Limb (tissue), 2 donors: ENCODE results near the gene MRC2.
A peak's percentile ranks its signal among the peaks of the same experiment; 100 is the strongest.
"Not testable (repeated sequence)": the region's sequence is repeated elsewhere in the genome, so short reads cannot be mapped to it uniquely, and the experiment has no call there.

Experiments used
- DNase-seq, 2 donors: peaks; one replicate each; pipeline ENCODE4 v3.0.0-alpha.2; 2016; ENCODE audit errors: extremely low spot score in 2 of 2

The MRC2 gene

DNA sequence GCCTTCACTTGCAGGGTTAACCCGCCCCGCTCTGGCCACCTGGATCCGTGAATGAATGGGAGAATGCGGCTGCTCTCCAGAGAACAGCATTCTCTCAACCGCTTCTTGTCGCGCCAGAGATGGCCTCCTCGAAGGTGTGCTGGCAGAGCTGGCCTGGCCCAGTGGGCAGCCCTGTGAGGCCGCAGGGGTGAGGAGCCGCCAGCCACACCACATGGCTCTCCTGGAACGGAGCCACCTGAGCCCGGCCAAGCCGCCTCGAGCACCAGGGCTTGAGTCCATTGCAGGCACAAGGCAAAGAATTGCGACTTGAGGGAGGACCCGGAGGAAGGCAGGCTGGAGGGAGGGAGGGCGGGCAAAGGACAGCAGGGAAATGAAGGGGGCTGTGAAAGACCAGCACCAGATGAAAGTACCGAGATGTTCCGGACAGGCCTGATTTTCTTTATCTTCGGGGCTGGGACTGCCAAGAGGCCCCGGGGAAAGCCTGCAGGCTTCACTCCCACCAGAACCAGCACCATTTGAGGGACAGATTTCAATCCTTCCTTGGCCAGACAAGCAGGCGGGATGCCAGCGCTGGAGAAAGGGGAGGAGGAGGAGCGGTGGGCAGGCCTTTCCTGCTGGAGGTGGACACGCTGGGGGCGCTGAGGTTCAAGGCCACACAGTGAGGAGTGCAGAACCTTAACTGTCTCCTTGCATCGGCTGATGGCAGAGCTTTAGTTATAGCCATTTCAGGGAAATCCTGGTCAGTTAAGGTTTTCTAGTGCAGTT lies 69.4 kb downstream of the MRC2 start:
- no peak for DNase-seq

- DNase-seq: not testable (repeated sequence)
Observed at GRCh38 chr17:62698459-62698858, 71.0 kb downstream of the MRC2 start.

DNA sequence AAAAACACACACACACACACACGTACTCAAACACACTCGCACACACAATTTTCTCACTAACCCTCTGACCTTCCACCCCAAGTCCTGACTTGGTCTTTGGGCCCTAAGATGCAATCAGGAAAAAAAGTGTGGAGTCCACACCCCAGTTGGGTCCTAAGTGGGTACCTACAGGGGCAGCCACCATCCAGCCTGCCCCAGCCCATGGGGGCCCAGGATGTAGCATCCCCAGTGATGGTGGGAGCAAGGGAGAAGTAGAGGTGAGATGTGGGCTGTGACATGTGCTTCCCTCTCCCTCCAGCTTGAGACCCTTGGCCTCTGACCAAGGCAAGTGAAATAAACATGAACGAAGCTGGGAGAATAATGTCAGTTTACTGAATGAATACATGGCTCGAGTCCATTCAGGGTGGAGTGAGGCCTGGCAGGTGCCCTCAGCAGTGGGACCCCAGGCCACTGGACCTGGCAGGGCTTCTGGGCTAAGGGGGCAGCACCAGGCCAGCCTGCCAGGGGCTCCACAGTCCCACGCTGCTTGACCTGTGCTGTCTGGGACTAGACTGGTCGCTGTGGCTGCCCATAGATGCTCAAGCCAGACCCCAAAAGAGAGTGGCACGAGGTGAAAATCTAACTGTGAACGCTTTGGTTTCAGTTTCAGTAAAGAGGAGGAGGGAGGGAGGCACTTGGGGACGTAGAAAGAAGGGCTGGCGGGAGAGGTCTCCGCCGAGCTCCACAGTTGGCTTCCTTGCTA lies 73.7 kb downstream of the MRC2 start:
- no peak for DNase-seq

GRCh38 chr17:62701706-62702085 lies 74.2 kb downstream of the MRC2 start:
- DNase-seq: no peak

DNA sequence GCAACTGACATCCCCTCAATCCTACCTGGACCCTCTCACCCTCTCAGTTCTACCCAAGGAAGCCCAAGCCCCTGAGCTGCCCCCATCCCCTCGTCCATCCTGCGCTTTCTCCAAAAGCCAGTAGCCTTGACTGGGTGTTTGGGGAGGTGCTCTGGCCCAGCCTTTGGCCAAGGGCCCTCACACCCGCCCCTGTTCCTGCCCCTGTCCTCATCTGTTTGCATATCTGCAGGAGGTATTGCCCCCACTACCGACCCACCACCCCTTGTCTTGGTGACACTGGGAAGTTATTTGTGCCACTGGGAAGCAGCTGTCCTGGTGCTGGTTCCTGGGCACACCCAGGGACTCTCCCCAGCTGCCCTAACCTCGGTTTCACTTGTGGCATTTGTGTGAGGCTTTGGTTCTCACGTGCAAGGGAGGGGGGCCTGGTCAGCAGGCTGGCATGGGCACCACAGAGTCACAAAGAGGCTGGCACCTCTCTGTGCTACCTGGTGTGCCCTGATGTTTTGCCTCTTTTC lies 75.3 kb downstream of the MRC2 start:
- no peak for DNase-seq

DNA sequence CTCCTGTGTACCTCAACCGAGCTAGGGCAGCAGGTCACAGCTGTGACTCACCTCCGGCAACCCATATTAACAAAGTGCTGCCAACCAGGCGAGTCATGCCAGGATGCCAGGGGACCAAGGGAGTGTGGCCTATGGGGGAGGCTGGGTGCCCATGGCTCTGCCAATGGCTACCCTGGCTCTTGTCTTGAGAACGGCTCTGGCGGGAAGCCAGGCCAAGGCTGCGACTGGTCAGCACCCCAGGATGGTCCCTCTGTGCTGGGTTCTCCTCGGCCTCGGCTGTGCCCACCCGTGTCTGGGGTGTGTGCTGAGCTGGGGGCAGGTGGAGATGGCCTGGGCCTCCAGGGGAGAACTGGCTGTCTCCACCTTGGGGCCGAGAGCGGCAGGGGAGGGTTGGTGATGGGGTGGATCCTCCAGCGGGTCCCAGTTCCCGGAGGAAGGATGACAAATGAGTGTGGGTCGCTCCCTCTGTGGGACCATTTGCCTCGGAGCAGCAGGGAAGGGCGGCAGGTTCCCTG lies 75.8 kb downstream of the MRC2 start:
- DNase-seq: no peak

DNA sequence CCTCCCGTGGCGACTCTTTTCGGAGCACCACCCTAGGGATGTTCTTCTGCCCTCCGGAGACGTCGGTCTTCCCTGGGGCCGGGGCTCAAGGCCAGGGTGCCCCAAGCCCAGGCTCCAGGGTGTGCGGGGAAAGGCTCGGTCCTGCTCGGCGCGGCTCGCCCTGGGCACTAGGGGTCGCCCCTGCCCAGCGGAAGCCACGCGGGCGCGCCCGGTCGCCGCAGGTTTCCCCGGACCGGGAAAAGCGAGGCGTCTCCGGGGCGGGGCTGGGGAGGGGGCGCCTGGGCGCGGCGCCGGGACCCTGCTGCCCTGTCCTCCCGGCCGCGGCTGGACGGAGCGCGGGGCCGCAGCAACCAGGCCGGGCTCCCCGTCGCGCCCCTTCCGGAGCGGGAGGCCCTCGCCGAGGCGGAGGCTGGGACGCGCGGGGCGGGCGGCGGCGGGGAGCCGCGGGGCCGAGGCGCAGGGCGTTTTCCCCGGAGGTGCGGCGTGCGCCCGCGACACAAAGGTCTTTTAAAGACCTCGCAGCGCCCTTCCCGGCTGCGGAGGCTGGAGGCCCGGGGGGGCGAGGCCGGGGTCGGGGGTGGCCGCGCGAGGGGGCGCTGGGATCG lies 76.4 kb downstream of the MRC2 start:
- DNase-seq: peak; percentile 74 to 91

- peak in 1 of 2 donors; percentile 40 for DNase-seq
Observed at GRCh38 chr17:62704381-62704971, 77.0 kb downstream of the MRC2 start.

DNA sequence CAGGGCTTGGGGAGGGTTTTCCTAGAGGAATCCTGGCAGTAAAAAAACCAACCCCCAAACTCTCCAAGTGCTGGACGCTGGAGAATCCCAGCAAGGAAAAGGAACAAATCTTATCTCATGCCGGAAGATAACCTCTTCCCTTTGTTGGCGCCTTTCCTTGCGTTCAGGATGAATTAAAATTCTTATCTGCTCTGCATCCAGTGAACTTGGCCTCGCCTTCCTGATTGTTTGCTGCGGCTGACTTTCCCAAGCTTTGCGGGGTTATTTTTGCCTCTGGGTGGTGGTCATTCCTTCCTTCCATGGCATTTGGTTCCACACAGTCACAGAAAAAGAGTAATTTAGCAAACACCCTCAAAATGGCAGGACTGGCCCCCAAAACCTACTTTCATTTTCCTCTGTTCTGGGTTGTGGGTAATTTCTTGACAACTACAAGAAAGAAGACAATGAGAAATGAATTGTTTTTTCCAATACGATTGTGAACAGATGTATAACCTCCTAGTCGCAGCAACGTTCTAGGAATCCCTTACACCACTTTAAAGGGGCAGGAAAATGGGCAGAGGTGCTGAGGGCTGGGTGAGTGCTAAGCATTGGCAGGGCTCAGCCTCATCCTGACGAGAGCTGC lies 77.8 kb downstream of the MRC2 start:
- DNase-seq: no peak

DNA sequence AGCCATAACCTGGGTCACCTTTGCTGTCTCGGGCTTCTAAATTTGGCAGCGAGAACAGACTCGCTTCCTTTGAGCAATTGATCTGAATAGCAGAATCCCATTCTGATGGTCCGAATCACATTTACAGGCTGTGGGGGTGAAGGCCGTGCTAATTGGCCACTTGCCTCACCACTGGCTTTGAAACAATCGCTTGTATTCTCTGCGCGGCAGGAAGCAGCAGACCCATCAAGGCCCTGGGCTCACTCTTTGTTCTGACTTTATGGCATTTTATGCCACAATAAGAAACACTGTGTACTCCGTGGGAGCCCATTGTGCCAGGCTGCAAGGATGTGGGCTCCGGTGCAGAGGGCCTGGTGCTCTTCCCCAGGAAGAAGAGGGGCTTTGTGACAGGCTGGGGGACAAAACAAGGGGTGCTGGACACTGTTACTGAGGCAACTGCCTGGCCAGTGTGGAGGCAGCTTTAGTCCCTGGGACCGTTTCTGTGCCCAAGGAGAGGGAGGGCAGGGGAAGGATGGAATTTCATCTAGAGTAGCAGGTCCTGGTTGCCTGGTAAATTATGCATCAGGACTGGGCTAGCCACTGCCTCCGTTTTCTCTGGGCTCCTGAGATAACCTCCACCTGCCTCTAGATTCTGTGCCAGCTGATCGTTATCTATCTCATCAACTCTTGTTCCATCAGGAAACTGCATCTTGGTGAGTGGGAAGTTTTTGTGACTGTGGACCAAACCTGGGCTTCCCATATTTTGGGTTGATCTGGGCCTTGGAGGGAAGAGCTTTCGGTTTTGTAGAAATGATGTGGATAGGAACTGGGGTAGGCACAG lies 78.5 kb downstream of the MRC2 start:
- DNase-seq: no peak

DNA sequence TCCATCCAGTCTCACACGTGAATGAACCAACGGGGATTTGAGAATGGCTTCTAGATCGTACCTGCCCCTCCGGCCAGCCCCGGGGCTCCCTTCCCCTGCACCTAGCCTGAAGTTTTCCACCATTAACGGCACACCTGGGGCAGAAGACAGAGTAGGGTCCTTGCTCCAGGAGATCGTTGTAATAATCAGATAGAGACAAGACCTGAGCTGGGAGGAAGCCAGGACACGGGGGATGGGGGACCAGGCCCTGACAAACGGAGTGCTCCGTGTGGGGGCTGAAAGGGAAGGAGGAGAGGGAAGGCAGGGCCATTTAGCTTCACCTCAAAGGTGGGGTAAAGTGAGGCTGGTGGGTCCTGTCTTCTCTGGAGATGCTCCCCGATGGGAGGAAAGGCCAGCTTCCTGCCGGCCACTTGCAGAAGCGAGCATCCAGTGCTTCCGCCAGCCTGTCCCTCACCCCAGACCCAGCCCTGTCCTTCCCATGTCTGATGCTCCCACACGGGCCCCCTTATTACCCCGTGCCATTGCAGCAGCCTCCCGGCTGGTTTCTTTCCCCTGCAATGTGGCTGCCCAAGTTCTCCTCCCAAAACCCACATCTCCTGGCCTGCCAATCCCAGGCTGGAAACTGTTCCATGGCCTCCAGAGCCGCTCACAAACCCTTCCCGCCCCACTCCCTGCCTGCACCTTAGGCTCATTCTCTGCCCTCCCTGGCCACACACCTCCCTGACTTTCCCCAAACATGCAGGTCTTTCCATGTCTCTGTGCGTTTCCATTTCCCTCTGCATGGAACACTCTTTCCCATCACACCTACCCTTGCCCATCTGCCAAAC lies 79.3 kb downstream of the MRC2 start:
- DNase-seq: peak in 1 of 2 donors; percentile 15

- no peak for DNase-seq
Observed at GRCh38 chr17:62707425-62707739, 79.9 kb downstream of the MRC2 start.

- no peak for DNase-seq
Observed at GRCh38 chr17:62708587-62708986, 81.1 kb downstream of the MRC2 start.

- peak in 1 of 2 donors; percentile 19 for DNase-seq
Observed at GRCh38 chr17:62712171-62712581, 84.7 kb downstream of the MRC2 start.

- DNase-seq: peak in 1 of 2 donors; percentile 38
Observed at GRCh38 chr17:62713086-62713881, 85.8 kb downstream of the MRC2 start.

GRCh38 chr17:62714016-62714777 lies 86.7 kb downstream of the MRC2 start:
- DNase-seq: peak in 1 of 2 donors; percentile 21

DNA sequence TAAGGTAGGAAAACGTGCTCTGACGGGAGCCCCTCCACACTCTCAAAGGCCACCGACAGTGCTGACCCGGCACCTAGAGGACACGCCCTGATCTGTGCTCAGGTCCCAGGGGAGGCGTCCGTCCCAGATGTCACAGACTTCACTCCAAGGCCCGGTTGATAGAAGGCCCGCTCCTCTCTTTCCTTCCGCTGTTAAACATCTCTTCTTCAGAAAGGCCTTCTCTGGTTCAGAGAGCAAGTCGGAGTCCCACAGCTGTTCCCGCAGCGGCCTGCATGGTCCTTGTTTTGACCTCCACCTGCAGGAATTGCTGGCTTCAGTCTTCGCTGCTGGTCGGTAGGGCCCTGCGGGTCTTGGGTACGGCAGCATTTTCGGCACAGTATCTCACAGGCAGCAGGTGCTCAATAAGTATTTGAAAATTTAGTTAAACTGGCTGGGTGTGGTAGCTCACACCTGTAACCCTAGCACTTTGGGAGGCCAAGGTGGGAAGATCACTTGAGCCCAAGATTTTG lies 88.5 kb downstream of the MRC2 start:
- DNase-seq: peak in 1 of 2 donors; percentile 19
